WTC11 (cell line): Measurements from ENCODE around the gene TP63. TPM values are rescaled to one million over a fixed set of nuclear protein-coding genes. Genes with fewer than 3 reads are reported as not detected.

Experiments used
- ATAC-seq: fragments of 200-7000 bp; cut with Tn5 transposase; 2 replicates; pipeline ENCODE4 v1.10.0; 2021; ENCODE audit warnings: mild to moderate bottlenecking, moderate library complexity
- CTCF ChIA-PET: fragments of 300-600 bp; sonication (Branson Sonifier 250); formaldehyde crosslinking; loops from one replicate; lab custom pipeline; 2021; ENCODE audit warnings: antibody characterized with exemption; lab: Charles Lee
- POLR2A ChIA-PET: fragments of 350-600 bp; sonication (Branson Sonifier 250); formaldehyde crosslinking; loops from one replicate; lab custom pipeline; 2021; ENCODE audit warnings: antibody characterized with exemption; lab: Charles Lee
- DNase-seq: peaks from one replicate; pipeline ENCODE4 v3.0.0; 2021; ENCODE audit warnings: low spot score
- H3K27ac Mint-ChIP-seq: 2 replicates; pipeline ENCODE4 v1.8.0; 2021; ENCODE audit warnings: mixed read lengths
- H3K27me3 Mint-ChIP-seq: 2 replicates; pipeline ENCODE4 v1.8.0; 2021; ENCODE audit warnings: low read depth, mild to moderate bottlenecking, moderate library complexity, mixed read lengths
- H3K36me3 Mint-ChIP-seq: 2 replicates; pipeline ENCODE4 v1.8.0; 2021; ENCODE audit warnings: mixed read lengths
- H3K4me1 Mint-ChIP-seq: 2 replicates; pipeline ENCODE4 v1.8.0; 2022; ENCODE audit warnings: mixed read lengths
- H3K4me3 Mint-ChIP-seq: 2 replicates; pipeline ENCODE4 v1.8.0; 2021; ENCODE audit warnings: mild to moderate bottlenecking, moderate library complexity, mixed read lengths
- H3K9me3 Mint-ChIP-seq: 2 replicates; pipeline ENCODE4 v1.8.0; 2021; ENCODE audit warnings: mixed read lengths
- E2F1 ChIP-seq: sonication (generic); formaldehyde crosslinking; IDR thresholded peaks from 2 replicates; pipeline ENCODE4 v1.8.0; 2022; ENCODE audit warnings: mild to moderate bottlenecking, missing genetic modification reagents
- EMX1 ChIP-seq: fragments of 250-450 bp; sonication (Bioruptor Pico); IDR thresholded peaks from 2 replicates; pipeline ENCODE4 v1.8.0; 2021; ENCODE audit warnings: mild to moderate bottlenecking
- FOXJ3 ChIP-seq: sonication (generic); formaldehyde crosslinking; IDR thresholded peaks from 2 replicates; pipeline ENCODE4 v1.9.0; 2021; ENCODE audit warnings: missing genetic modification reagents, mild to moderate bottlenecking, borderline replicate concordance
- HMGA2 ChIP-seq: fragments of 250-450 bp; sonication (Bioruptor Pico); IDR thresholded peaks from 2 replicates; pipeline ENCODE4 v1.4.0; 2021; ENCODE audit warnings: mild to moderate bottlenecking, moderate library complexity
- IRF2 ChIP-seq: sonication (generic); formaldehyde crosslinking; IDR thresholded peaks from 2 replicates; pipeline ENCODE4 v1.8.0; 2022; ENCODE audit warnings: low read depth, missing genetic modification reagents, borderline replicate concordance
- MLX ChIP-seq: sonication (generic); formaldehyde crosslinking; IDR thresholded peaks from 2 replicates; pipeline ENCODE4 v1.8.1; 2023; ENCODE audit warnings: mild to moderate bottlenecking, missing genetic modification reagents, moderate library complexity
- NFATC4 ChIP-seq: fragments of 250-450 bp; sonication (Bioruptor Pico); IDR thresholded peaks from 2 replicates; pipeline ENCODE4 v1.9.0; 2021; ENCODE audit warnings: mild to moderate bottlenecking
- NFE2L1 ChIP-seq: sonication (generic); formaldehyde crosslinking; IDR thresholded peaks from 2 replicates; pipeline ENCODE4 v1.8.1; 2023; ENCODE audit warnings: missing genetic modification reagents
- RORB ChIP-seq: fragments of 250-450 bp; sonication (Bioruptor Pico); IDR thresholded peaks from 2 replicates; pipeline ENCODE4 v1.9.0; 2021; ENCODE audit warnings: mild to moderate bottlenecking
- SMAD4 ChIP-seq: sonication (generic); formaldehyde crosslinking; IDR thresholded peaks from 2 replicates; pipeline ENCODE4 v1.8.0; 2022; ENCODE audit warnings: mild to moderate bottlenecking, missing genetic modification reagents
- TEAD1 ChIP-seq: sonication (generic); formaldehyde crosslinking; IDR thresholded peaks from 2 replicates; pipeline ENCODE4 v1.8.0; 2022; ENCODE audit warnings: mild to moderate bottlenecking, missing genetic modification reagents
- USF2 ChIP-seq: sonication (generic); formaldehyde crosslinking; IDR thresholded peaks from 2 replicates; pipeline ENCODE4 v1.8.1; 2023; ENCODE audit warnings: mild to moderate bottlenecking, missing genetic modification reagents, moderate library complexity
- total RNA-seq: library from RNA; stranded (reverse); gene quantifications from 3 replicates; pipeline ENCODE4 v1.2.3, GENCODE V29; 2021
- TF ChIP-seq, protein P1 (sequence below): sonication (generic); formaldehyde crosslinking; IDR thresholded peaks from 2 replicates; pipeline ENCODE4 v1.8.0; 2023; ENCODE audit warnings: missing genetic modification reagents, mild to moderate bottlenecking, borderline replicate concordance
- TF ChIP-seq, protein P2 (sequence below): fragments of 250-450 bp; sonication (Bioruptor Pico); IDR thresholded peaks from 2 replicates; pipeline ENCODE4 v1.9.0; 2021; ENCODE audit warnings: mild to moderate bottlenecking
- TF ChIP-seq, protein P3 (sequence below): sonication (generic); formaldehyde crosslinking; IDR thresholded peaks from 2 replicates; pipeline ENCODE4 v1.8.1; 2022; ENCODE audit warnings: mild to moderate bottlenecking, moderate library complexity, missing genetic modification reagents

The TP63 gene
- total RNA-seq, 1 experiment from 2014 or later: 0.09 TPM

DNA sequence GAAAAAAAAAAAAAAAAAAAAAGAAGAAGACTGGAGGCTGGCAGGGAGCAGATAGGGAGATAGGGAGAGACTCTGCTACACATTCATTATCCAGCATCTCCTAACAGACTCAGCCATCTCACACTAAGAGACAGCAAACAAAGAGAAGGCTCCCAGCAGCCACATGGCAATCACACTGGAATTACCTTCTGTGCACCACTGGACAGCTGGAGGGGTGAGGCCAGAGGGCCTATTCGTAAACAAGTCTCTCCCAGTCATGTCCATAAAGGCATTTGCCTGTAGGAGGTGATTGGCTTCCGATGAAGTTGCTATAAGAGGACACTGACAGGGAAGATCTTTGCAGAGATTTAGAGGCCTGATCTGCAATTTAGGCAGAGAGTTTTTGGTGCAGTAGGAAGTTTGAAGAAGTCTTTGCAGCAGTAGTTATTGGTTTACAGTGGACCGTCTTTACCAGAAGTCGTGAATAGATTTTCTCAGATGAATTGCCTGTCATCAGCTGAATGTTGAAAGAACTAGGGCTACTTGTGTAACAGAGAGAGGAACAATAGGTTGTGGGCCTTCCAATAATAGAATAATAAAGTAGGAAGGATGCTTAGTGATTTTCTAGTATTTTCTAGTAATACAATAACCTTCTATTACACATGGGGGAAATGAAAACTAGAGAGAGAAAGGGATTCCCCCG lies 89.7 kb downstream of the TP63 start (continued):
- TF ChIP-seq, protein P1, sequence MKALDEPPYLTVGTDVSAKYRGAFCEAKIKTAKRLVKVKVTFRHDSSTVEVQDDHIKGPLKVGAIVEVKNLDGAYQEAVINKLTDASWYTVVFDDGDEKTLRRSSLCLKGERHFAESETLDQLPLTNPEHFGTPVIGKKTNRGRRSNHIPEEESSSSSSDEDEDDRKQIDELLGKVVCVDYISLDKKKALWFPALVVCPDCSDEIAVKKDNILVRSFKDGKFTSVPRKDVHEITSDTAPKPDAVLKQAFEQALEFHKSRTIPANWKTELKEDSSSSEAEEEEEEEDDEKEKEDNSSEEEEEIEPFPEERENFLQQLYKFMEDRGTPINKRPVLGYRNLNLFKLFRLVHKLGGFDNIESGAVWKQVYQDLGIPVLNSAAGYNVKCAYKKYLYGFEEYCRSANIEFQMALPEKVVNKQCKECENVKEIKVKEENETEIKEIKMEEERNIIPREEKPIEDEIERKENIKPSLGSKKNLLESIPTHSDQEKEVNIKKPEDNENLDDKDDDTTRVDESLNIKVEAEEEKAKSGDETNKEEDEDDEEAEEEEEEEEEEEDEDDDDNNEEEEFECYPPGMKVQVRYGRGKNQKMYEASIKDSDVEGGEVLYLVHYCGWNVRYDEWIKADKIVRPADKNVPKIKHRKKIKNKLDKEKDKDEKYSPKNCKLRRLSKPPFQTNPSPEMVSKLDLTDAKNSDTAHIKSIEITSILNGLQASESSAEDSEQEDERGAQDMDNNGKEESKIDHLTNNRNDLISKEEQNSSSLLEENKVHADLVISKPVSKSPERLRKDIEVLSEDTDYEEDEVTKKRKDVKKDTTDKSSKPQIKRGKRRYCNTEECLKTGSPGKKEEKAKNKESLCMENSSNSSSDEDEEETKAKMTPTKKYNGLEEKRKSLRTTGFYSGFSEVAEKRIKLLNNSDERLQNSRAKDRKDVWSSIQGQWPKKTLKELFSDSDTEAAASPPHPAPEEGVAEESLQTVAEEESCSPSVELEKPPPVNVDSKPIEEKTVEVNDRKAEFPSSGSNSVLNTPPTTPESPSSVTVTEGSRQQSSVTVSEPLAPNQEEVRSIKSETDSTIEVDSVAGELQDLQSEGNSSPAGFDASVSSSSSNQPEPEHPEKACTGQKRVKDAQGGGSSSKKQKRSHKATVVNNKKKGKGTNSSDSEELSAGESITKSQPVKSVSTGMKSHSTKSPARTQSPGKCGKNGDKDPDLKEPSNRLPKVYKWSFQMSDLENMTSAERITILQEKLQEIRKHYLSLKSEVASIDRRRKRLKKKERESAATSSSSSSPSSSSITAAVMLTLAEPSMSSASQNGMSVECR (CRISPR knock-in tag): no peak
- TF ChIP-seq FOXJ3: no peak
- no peak for TF ChIP-seq E2F1 (CRISPR knock-in tag)
- TF ChIP-seq SMAD4 (CRISPR knock-in tag): no peak
- no peak for TF ChIP-seq USF2
- TF ChIP-seq HMGA2: no peak
- no peak for TF ChIP-seq TEAD1 (CRISPR knock-in tag)

- Mint-ChIP-seq H3K9me3 (no peaks in the 10 kb centered on the region), H3K27me3 (no peaks in the 10 kb centered on the region; the same call in 1 of the 2 replicates), H3K36me3 (no peaks in the 10 kb centered on the region), H3K27ac (no peak overlapping the region), H3K4me1 (peaks cover 12% of the 10 kb centered on the region), H3K4me3 (no peak overlapping the region)
- ChIA-PET CTCF (no interaction called here), POLR2A (no interaction called here)
- ATAC-seq (peak; percentile 39), DNase-seq (no peak)
- TF ChIP-seq MLX (CRISPR knock-in tag): no peak
- TF ChIP-seq, protein P2, sequence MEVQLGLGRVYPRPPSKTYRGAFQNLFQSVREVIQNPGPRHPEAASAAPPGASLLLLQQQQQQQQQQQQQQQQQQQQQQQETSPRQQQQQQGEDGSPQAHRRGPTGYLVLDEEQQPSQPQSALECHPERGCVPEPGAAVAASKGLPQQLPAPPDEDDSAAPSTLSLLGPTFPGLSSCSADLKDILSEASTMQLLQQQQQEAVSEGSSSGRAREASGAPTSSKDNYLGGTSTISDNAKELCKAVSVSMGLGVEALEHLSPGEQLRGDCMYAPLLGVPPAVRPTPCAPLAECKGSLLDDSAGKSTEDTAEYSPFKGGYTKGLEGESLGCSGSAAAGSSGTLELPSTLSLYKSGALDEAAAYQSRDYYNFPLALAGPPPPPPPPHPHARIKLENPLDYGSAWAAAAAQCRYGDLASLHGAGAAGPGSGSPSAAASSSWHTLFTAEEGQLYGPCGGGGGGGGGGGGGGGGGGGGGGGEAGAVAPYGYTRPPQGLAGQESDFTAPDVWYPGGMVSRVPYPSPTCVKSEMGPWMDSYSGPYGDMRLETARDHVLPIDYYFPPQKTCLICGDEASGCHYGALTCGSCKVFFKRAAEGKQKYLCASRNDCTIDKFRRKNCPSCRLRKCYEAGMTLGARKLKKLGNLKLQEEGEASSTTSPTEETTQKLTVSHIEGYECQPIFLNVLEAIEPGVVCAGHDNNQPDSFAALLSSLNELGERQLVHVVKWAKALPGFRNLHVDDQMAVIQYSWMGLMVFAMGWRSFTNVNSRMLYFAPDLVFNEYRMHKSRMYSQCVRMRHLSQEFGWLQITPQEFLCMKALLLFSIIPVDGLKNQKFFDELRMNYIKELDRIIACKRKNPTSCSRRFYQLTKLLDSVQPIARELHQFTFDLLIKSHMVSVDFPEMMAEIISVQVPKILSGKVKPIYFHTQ (CRISPR knock-in tag): no peak
Observed at GRCh38 chr3:189721873-189722665, 90.9 kb downstream of the TP63 start.

DNA sequence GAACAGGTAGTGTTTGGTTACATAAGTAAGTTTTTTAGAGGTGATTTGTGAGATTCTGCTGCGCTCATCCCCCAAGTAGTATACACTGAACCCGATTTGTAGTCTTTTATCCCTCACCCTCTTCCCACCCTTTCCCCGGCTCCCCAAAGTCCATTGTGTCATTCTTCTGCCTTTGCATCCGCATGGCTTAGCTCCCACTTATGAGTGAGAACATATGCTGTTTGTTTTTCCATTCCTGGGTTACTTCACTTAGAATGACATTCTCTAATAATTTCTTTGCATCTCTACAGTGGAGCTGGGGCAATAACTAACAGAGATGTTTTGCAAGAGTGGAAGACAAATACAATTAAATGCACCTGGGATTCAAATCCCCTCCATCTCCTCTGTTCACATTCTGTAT lies 93.2 kb downstream of the TP63 start:
- H3K4me1 Mint-ChIP-seq: peaks cover 17% of the 10 kb centered on the region
- no peaks in the 10 kb centered on the region for H3K36me3 Mint-ChIP-seq
- DNase-seq: no peak
- POLR2A ChIA-PET: no interaction called here
- no peak overlapping the region for H3K27ac Mint-ChIP-seq
- no peak overlapping the region for H3K4me3 Mint-ChIP-seq
- CTCF ChIA-PET: no interaction called here
- TF ChIP-seq TEAD1 (CRISPR knock-in tag) (no peak), NFATC4 (CRISPR knock-in tag) (no peak), HMGA2 (no peak), RORB (CRISPR knock-in tag) (no peak), EMX1 (no peak), IRF2 (CRISPR knock-in tag) (no peak), NFE2L1 (CRISPR knock-in tag) (no peak)
- TF ChIP-seq, protein P3, sequence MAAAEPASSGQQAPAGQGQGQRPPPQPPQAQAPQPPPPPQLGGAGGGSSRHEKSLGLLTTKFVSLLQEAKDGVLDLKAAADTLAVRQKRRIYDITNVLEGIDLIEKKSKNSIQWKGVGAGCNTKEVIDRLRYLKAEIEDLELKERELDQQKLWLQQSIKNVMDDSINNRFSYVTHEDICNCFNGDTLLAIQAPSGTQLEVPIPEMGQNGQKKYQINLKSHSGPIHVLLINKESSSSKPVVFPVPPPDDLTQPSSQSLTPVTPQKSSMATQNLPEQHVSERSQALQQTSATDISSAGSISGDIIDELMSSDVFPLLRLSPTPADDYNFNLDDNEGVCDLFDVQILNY: no peak
- no peaks in the 10 kb centered on the region for H3K9me3 Mint-ChIP-seq
- H3K27me3 Mint-ChIP-seq: no peaks in the 10 kb centered on the region; the same call in 1 of the 2 replicates
- ATAC-seq: no peak
